Choroid plexus epithelial cell (primary cell): ENCODE data around the gene TJP1.

Source experiments
- DNase-seq: peaks from one replicate; pipeline ENCODE4 v3.0.0-alpha.2; 2010; ENCODE audit warnings: low read depth
- H3K4me3 ChIP-seq: 2 replicates; pipeline ENCODE4 v1.5.1; 2011; ENCODE audit warnings: low read depth, mild to moderate bottlenecking, control low read depth, low read length, moderate library complexity
- CTCF ChIP-seq: conservative IDR thresholded peaks from 2 replicates; pipeline ENCODE4 v1.5.1; 2011; ENCODE audit warnings: low read depth, mild to moderate bottlenecking, control low read depth, inconsistent platforms, low read length, moderate library complexity

The TJP1 gene

DNA sequence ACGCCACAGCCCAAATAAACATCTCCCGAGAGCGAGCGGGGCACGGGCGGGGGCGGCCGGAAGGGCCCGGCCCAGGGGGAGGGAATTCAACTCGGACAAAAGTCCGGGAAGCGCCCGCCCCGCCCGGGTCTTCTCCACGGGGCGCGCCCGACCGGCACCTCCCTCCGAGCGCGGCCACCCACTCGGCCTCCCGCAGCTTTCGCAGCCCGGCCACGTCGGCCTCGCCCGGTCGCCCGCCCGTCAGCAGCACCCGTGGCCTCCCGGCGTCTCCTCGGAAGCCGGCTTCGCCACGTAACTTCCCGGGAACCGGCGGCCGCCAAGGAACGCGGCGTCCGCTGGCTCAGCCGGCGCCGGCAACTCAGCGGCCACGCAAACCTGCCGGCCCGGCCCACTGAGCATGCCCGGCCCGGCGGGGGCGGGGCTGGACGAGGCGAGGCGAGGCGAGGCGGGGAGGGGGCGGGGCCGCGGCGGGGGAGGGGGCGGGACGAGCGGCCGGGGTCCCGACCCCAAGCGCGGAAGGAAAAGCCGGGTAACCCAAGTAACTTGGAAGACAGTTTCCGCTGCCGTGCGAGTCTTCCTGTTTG, at the start of gene TJP1:
TJP1 (minus strand) TSS at position 369 of the 584 bp plus-strand sequence. CDS start 440 bp downstream, outside the sequence.
- DNase-seq, result peak; percentile 85
- no peak for TF ChIP-seq CTCF
- H3K4me3 ChIP-seq, result peak within 1 kb of the TSS; percentile 86

DNA sequence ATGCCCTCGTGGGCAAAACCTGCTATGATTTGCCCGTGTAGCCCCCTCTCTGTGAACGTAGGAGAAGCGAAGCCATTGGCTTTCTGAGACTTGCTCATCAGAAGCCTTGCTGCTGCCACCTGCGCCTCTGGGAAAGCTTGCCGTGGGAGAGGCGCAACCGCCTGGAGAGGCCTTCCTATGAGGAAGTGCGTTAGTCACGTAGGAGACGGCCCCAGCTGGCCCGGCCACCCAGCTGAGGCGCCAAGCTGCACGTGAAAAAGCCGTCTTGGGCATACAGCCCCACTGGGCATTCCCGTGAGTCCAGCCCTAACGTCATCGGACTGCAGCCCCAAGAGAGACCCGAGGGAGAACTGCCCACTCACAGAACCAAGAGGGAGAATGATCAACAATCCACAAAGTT, 49.1 kb upstream of the TJP1 start:
- no peak for DNase-seq
- TF ChIP-seq CTCF, result no peak
- H3K4me3 ChIP-seq, result no peak overlapping the region

GRCh38 chr15:29870495-29871151, 48.4 kb upstream of the TJP1 start:
- H3K4me3 ChIP-seq, result no peak overlapping the region
- TF ChIP-seq CTCF, result no peak
- DNase-seq, result no peak

DNA sequence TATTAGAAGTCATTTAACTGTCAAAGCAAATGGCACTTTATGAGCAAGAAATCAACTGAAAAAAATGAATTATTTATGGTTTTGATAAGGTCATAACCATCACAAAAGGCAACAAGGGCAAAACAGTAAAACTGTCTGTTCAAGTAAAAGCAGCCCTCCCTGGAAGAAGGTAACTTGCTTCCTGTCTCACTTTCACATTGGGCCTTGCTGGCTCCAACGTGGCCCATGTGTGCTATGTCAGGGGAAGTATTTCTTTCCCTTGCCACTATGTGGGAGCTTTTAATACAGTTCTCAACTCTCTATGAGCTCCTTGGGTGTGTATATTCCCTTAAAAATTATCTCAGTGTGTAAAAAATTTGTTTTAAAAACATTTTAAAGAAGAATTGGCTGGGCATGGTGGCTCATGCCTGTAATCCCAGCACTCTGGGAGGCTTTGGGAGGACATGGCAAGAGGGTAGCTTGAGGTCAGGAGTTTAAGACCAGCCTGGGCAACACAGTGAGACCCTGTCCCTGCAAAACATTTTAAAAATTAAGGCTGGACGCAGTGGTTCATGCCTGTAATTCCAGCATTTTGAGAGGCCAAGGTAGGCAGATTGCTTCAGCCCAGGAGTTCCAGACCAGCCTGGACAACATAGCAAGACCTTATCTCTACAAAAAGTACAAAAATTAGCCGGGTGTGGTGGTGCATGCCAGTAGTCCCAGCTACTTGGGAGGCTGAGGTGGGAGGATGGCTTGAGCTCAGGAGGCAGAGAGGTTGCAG, 45.2 kb upstream of the TJP1 start:
- no peak for TF ChIP-seq CTCF
- no peak for DNase-seq
- no peak overlapping the region for H3K4me3 ChIP-seq

- no peak for DNase-seq
- no peak for TF ChIP-seq CTCF
- H3K4me3 ChIP-seq, result no peak overlapping the region
Measured at GRCh38 chr15:29866337-29866736, 44.1 kb upstream of the TJP1 start.

- TF ChIP-seq CTCF, result no peak
- DNase-seq, result no peak
- no peak overlapping the region for H3K4me3 ChIP-seq
Measured at GRCh38 chr15:29864501-29864900, 42.2 kb upstream of the TJP1 start.
